Measurements from ENCODE around the gene PRIMPOL. TPM values are rescaled to one million over a fixed set of nuclear protein-coding genes. Genes with fewer than 3 reads are reported as not detected.

Gene PRIMPOL
- total and polyA plus RNA-seq, 9 of the 15 experiments (the other 6 are each of a cell fraction or from before 2014, with no cell fraction given): 11.0 to 32.0 (median 16.1) TPM

GRCh38 chr4:184684491-184685189 is 35.1 kb downstream of the PRIMPOL start (continued):
- peak; percentile 30; the same call in 1 of the 2 replicates for TF ChIP-seq REST (IDR thresholded peaks at IDR 0.05; ENCODE audit: borderline replicate concordance)
- TF ChIP-seq REST (CRISPR knock-in tag; IDR thresholded peaks at IDR 0.05; ENCODE audit: low read depth): no peak
- no peak for TF ChIP-seq ZNF444 (CRISPR knock-in tag; IDR thresholded peaks at IDR 0.05)
- no peak for TF ChIP-seq ZNF277 (CRISPR knock-in tag; IDR thresholded peaks at IDR 0.05; ENCODE audit: borderline replicate concordance)
- no peak for TF ChIP-seq FOXJ3 (CRISPR knock-in tag; IDR thresholded peaks at IDR 0.05)
- no peak for TF ChIP-seq FOXO4 (CRISPR knock-in tag; IDR thresholded peaks at IDR 0.05)
- TF ChIP-seq TEAD4 (IDR thresholded peaks at IDR 0.05; ENCODE audit: low read length): peak; percentile 100
- no peak for TF ChIP-seq TEAD4 (CRISPR knock-in tag; IDR thresholded peaks at IDR 0.05; ENCODE audit: borderline replicate concordance)
- 0 out of 2 replicates have a peak, but pooled peaks have one; percentile 43 for TF ChIP-seq ARID3A (IDR thresholded peaks at IDR 0.05; ENCODE audit: borderline replicate concordance, low read depth, low read length)
- TF ChIP-seq STAG1 (CRISPR knock-in tag; IDR thresholded peaks at IDR 0.05; ENCODE audit: borderline replicate concordance): no peak
- TF ChIP-seq MAFF (IDR thresholded peaks at IDR 0.05; ENCODE audit: low read length): peak; percentile 23; the same call in 1 of the 2 replicates
- TF ChIP-seq SP1 (CRISPR knock-in tag; IDR thresholded peaks at IDR 0.05): peak; percentile 72
- peak; percentile 91 for TF ChIP-seq BCOR (IDR thresholded peaks at IDR 0.05)
- no peak for TF ChIP-seq RFX7 (CRISPR knock-in tag; IDR thresholded peaks at IDR 0.05)

Data from K562 (cell line).